Hematopoietic multipotent progenitor cell treated with erythropoietin and hydrocortisone succinate and interleukin-3 and kit ligand, for 8 days (in vitro differentiated cells): Measurements from ENCODE around the gene C19orf25.

Experiments
- DNase-seq: peaks from one replicate; pipeline ENCODE4 v3.0.0-alpha.2; 2015

C19orf25 gene

GRCh38 chr19:1474765-1475351 is 4.2 kb downstream of the C19orf25 start:
- no peak for DNase-seq

GRCh38 chr19:1474011-1474764 is 4.8 kb downstream of the C19orf25 start:
- DNase-seq, result no peak

DNA sequence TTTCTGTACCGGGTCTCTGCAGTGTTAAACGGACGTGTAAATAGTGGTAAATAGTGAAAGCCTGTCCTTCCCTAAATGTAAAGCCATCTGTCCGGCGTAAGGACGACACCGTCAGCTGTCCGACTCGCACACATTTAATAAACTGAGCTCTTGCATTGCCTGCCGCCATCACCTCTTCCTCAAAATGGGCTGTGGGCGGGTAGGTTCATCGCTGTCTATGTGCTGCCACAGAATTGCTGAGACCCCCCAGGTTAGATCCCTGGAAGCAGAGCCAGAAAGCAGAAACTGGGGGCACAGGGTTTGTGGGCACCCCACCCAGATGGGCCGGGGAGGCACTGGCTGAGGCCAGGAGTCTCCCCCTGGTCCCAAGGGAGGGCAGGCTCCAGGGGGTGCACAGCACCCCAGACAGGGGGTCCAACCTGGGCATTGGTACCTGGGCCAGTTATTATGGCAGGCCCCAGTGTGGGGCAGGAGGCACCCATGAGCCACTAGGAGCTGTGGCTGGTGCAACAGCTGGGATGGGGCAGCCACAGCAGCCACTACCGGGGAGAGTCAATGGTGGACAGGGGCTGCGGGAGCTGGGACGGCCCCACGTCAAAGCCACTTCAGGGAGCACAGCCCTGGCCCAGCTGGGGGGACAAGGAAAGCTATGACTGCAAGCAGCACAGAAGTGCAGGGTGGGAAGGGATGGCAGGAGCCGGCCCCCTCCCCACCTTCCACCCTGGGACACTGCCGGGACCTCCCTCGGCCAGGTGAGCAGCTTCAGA is 5.7 kb downstream of the C19orf25 start:
- no peak for DNase-seq

DNA sequence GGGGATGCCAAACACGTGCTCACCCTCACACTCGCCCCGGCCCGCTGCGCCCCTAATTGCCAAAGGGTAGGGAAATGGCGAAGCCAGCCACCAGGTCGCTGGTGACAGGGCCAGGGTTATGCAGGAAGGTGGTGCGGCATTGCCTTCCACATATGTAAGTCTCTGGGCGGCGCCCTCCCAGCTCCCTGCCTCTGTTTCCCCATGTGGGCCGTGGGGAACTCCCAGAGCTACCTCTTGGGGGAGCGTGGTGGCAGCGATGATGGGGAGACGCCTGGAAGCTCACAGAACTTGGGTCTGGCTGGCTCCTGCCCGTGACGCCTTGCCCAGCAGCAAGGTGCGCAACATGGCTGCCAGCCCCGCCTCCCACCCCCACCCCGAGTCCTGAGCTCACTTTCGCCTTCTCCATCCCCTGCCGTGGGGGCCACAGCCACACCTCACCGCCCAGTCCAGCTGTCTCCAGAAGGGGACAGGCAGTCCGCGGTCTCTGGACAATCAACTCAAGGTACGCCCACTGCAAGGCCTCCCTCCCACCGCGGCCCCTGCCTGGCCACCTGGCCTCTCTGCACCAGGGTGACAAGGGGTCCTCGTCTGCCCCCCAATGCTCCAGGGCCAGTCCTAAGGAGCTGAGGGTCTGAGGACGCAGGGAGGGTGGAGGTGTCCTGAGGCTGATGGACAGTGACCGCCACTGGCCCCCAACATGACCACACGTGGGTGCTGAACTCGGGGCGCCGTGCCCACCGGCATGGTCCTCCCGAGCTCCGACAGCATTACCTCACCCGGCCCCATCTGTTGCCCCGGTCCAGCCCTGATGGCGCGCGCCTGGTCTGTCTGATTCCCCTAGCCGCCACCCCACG is 6.6 kb downstream of the C19orf25 start:
- no peak for DNase-seq

DNA sequence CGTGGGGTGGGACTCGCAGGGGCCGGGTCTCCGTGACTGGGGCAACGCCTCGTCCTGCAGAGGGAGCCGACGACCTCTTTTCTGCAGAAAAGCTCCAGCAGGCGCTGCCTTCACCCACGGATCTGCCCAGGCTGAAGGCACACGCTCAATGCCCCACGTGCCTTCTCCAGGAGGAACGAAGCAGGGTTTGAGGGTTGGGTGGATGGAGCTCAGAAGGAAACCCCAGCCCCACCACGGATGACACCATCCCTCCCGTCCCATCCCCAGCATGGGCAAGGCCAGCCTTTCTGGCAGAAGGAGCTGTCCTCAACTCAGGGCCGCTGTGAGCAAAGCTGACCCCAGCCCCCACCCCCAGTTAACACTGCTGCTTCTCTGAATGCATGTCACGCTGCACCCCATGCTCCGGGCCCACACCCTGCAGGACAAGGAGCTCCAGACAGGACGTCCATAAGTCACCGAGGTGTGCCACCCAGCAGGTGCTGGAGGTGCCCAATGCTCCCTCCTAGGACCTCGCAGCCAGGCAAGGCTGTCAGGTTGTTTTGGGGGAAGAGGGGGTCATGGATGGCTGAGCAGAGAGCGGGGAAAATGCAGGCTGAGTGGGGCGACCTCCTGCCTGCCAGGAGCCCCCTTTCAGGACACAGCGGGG is 7.4 kb downstream of the C19orf25 start:
- no peak for DNase-seq

GRCh38 chr19:1471010-1471514 is 8.0 kb downstream of the C19orf25 start:
- DNase-seq, result peak; percentile 28

DNA sequence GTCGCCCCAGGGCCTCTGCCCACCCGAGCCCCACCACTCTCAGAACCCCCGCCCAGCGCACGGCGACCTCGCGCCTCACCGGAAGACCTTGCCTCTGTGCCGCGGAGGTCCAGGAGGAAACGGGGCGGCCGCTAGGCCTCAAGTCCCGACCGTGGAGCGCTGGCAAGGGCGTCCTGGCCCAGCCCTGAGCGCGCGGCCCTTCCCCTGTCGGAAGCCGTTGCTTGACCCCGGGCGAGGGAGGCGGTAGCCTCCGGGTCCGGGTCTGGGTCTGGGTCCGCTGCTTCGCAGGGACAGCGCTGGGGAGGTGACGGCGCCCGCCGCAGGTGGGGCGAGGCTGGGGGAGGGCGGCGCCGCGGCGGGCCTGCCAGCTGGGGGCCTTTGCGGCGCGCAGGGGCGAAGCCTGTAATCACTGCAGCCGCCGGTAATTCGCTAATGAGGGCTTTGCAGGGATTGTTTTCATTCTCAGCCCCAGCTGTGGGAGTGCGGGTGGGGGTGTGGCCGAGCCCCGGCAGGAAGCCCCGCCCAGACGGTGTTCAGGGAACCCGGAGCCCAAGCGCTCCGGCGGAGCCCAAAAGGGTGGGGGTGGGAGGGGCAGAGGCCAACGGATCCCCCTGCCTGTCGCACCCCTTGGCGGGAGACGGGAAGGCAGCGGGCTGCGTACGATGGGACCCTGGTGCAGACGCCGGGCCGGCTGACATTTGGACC is 8.6 kb downstream of the C19orf25 start:
- DNase-seq, result peak; percentile 25

GRCh38 chr19:1470055-1470304 is 9.0 kb downstream of the C19orf25 start:
- no peak for DNase-seq

GRCh38 chr19:1469255-1470054 is 9.6 kb downstream of the C19orf25 start:
- DNase-seq, result no peak

- DNase-seq, result peak; percentile 32
Observed at GRCh38 chr19:1468821-1469254, 10.2 kb downstream of the C19orf25 start.

GRCh38 chr19:1468274-1468820 is 10.7 kb downstream of the C19orf25 start:
- DNase-seq, result no peak

GRCh38 chr19:1467490-1468273 is 11.3 kb downstream of the C19orf25 start:
- DNase-seq, result no peak

GRCh38 chr19:1467215-1467489 is 11.9 kb downstream of the C19orf25 start:
- DNase-seq, result no peak

- no peak for DNase-seq
Observed at GRCh38 chr19:1466461-1467214, 12.4 kb downstream of the C19orf25 start.

DNA sequence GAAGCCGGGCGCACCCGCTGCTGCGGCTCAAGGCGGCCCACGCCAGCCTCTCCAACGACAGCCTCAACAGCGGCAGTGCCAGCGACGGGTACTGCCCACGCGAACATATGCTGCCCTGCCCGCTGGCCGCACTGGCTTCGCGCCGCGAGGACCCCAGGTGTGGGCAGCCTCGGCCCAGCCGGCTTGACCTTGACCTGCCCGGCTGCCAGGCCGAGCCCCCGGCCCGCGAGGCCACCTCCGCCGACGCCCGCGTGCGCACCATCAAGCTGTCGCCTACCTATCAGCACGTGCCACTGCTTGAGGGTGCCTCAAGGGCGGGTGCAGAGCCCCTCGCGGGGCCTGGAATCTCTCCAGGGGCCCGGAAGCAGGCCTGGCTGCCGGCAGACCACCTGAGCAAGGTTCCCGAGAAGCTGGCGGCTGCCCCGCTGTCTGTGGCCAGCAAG is 13.0 kb downstream of the C19orf25 start:
- DNase-seq, result no peak

- peak; percentile 61 for DNase-seq
Observed at GRCh38 chr19:1465191-1466016, 13.6 kb downstream of the C19orf25 start.

DNA sequence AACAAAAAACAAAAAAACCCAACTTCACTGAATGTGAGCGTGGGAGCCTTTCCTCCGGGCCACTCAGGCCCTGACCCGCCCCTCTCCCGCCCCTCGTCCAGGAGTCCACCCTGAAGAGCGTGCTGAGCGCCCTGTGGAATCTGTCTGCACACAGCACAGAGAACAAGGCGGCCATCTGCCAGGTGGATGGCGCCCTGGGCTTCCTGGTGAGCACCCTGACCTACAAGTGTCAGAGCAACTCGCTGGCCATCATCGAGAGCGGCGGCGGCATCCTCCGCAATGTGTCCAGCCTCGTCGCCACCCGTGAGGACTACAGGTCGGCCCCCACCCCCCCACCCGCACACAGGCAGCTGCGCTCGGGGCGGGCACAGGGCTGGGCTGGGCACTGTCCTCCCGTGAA is 17.2 kb downstream of the C19orf25 start:
- no peak for DNase-seq
